D721Med (cell line): Measurements from ENCODE around the gene KCNH5.

Experiments
- DNase-seq: peaks from one replicate; pipeline ENCODE4 v3.0.0; 2011; ENCODE audit warnings: low spot score; ENCODE audit not compliant: insufficient read length
- FAIRE-seq: peaks from 2 replicates; lab custom pipeline; 2011; peaks lifted over from hg19 to GRCh38; lab: Jason Lieb, UNC
- TF ChIP-seq, protein P1 (sequence below): IDR thresholded peaks from 2 replicates; pipeline ENCODE4 v1.5.1; 2012; ENCODE audit warnings: mild to moderate bottlenecking, control low read depth; ENCODE audit not compliant: insufficient read depth; ENCODE audit errors: missing control alignments

The KCNH5 gene

GRCh38 chr14:62905566-62905965 lies 139.7 kb downstream of the KCNH5 start:
- TF ChIP-seq, protein P1, sequence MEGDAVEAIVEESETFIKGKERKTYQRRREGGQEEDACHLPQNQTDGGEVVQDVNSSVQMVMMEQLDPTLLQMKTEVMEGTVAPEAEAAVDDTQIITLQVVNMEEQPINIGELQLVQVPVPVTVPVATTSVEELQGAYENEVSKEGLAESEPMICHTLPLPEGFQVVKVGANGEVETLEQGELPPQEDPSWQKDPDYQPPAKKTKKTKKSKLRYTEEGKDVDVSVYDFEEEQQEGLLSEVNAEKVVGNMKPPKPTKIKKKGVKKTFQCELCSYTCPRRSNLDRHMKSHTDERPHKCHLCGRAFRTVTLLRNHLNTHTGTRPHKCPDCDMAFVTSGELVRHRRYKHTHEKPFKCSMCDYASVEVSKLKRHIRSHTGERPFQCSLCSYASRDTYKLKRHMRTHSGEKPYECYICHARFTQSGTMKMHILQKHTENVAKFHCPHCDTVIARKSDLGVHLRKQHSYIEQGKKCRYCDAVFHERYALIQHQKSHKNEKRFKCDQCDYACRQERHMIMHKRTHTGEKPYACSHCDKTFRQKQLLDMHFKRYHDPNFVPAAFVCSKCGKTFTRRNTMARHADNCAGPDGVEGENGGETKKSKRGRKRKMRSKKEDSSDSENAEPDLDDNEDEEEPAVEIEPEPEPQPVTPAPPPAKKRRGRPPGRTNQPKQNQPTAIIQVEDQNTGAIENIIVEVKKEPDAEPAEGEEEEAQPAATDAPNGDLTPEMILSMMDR, result no peak
- FAIRE-seq (no peak), DNase-seq (no peak)

GRCh38 chr14:62897771-62898170 lies 147.5 kb downstream of the KCNH5 start:
- FAIRE-seq (no peak), DNase-seq (no peak)
- TF ChIP-seq, protein P1, result no peak

GRCh38 chr14:62896932-62897456 lies 148.3 kb downstream of the KCNH5 start:
- TF ChIP-seq, protein P1, result no peak
- DNase-seq (no peak), FAIRE-seq (no peak)

DNA sequence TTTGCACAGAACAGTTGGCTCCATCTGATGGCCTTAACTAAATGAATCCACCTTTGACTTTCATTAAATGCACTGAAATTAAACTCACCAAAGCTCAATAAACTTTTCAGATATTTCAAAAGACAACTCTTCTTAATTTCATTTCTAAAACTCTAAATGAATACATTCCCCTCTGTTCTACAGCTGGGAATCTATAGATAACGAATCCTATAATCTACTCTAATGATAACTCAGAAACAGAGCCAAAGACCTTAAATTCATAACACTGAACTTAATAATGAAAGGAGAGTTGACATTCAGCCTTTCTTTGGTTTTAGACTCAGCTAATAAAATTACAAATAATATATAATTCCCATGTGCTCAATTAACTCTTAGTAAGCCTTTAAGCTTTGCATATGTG lies 150.5 kb downstream of the KCNH5 start:
- DNase-seq, result no peak
- TF ChIP-seq, protein P1, result no peak
- FAIRE-seq, result no peak

- DNase-seq (no peak), FAIRE-seq (no peak)
- TF ChIP-seq, protein P1, result no peak
These were observed 155.9 kb downstream of the KCNH5 start for GRCh38 chr14:62889364-62889763.

GRCh38 chr14:62886461-62886860 lies 158.8 kb downstream of the KCNH5 start:
- FAIRE-seq (no peak), DNase-seq (no peak)
- TF ChIP-seq, protein P1, result no peak

DNA sequence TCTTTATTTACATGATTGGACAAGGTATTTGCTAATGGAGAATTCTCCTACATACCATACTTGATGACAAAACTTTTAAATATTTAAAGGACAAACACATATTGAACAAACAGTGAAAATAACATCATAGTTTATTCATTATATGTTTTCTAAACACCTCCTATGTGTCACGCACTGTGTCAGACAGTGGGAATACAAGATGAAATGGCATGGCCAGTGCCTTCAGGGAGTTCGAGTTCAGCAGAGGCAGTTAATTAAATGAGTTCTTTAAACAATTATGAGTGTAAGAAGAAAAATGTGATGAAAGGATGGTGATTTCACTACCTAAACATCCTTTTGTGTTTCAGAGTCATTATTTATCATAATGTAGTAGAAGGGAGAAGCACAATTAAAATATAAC lies 159.8 kb downstream of the KCNH5 start:
- FAIRE-seq (no peak), DNase-seq (no peak)
- TF ChIP-seq, protein P1, result no peak
